ENCODE data around the gene SLC66A1. TPM values are rescaled to one million over a fixed set of nuclear protein-coding genes. Genes with fewer than 3 reads are reported as not detected.
A peak's percentile ranks its signal among the peaks of the same experiment; 100 is the strongest.
"Not testable (repeated sequence)": the region's sequence is repeated elsewhere in the genome, so short reads cannot be mapped to it uniquely, and the experiment has no call there.

SLC66A1 gene
- polyA plus RNA-seq, 2 of the 4 experiments (the other 2 are of a cell fraction): 5.6 to 12.6 TPM

GRCh38 chr1:19284881-19285280 lies 27.2 kb upstream of the SLC66A1 start:
- TF ChIP-seq NPAS2 (CRISPR knock-in tag; IDR thresholded peaks at IDR 0.05; ENCODE audit: borderline replicate concordance) (no peak), RFX5 (IDR thresholded peaks at IDR 0.05) (no peak), MAZ (IDR thresholded peaks at IDR 0.05; ENCODE audit: borderline replicate concordance, low read depth, low read length) (no peak), ELK1 (IDR thresholded peaks at IDR 0.05; ENCODE audit: low read depth, low read length) (no peak), EHF (CRISPR knock-in tag; IDR thresholded peaks at IDR 0.05) (no peak), POLR2A (IDR thresholded peaks at IDR 0.05; ENCODE audit: low read length) (no peak), PHF8 (IDR thresholded peaks at IDR 0.05; ENCODE audit: borderline replicate concordance, low read depth) (no peak), E2F6 (IDR thresholded peaks at IDR 0.05; ENCODE audit: borderline replicate concordance, low read depth) (no peak), POLR2AphosphoS2 (conservative IDR thresholded peaks at IDR 0.05; ENCODE audit: low read length) (no peak)
- FAIRE-seq (no peak), DNase-seq (ENCODE audit: low read depth in 1 of 2, low spot score in 1 of 2) (no peak), ATAC-seq (no peak)
- no peak overlapping the region for H3K4me2 ChIP-seq
- ChIA-PET POLR2A (no interaction called here), CTCF (no interaction called here)
- H3K9me3 ChIP-seq: no peaks in the 10 kb centered on the region
- 90% methylated on average over 5 of the region's 8 CpGs for WGBS (ENCODE audit: missing lambda C conversion rate)
- no peak overlapping the region for H3K4me3 ChIP-seq
- H3K4me1 ChIP-seq: no peaks in the 10 kb centered on the region
- no peak overlapping the region for H3K27ac ChIP-seq

GRCh38 chr1:19285366-19285765 lies 26.8 kb upstream of the SLC66A1 start:
- FAIRE-seq; H3K9me3 ChIP-seq; H3K27ac ChIP-seq; DNase-seq (ENCODE audit: low read depth in 1 of 2, low spot score in 1 of 2); POLR2A ChIA-PET; H3K4me1 ChIP-seq; H3K4me2 ChIP-seq; ATAC-seq; H3K4me3 ChIP-seq; CTCF ChIA-PET: not testable (repeated sequence)
- WGBS (ENCODE audit: missing lambda C conversion rate): 95% methylated on average over 3 of the region's 3 CpGs

- CTCF ChIA-PET; H3K4me1 ChIP-seq; H3K27ac ChIP-seq; FAIRE-seq; H3K9me3 ChIP-seq; H3K4me2 ChIP-seq; POLR2A ChIA-PET; H3K4me3 ChIP-seq; DNase-seq (ENCODE audit: low read depth in 1 of 2, low spot score in 1 of 2): not testable (repeated sequence)
- WGBS (ENCODE audit: missing lambda C conversion rate): no CpG with 5 or more reads among the region's 3 CpGs
- ATAC-seq: peak in 1 of 2 experiments; percentile 38; a peak in 1 of 6 replicates
These were observed 26.3 kb upstream of the SLC66A1 start for GRCh38 chr1:19285807-19286206.

GRCh38 chr1:19287436-19288185 lies 24.5 kb upstream of the SLC66A1 start:
- Histone ChIP-seq H3K27ac (no peak overlapping the region), H3K4me3 (no peak overlapping the region), H3K9me3 (0 out of 3 replicates have a peak, but pooled peaks cover under 1% of the 10 kb centered on the region), H3K4me2 (no peak overlapping the region), H3K4me1 (no peaks in the 10 kb centered on the region)
- 89% methylated on average over 7 of the region's 13 CpGs for WGBS (ENCODE audit: missing lambda C conversion rate)
- DNase-seq (ENCODE audit: low read depth in 1 of 2, low spot score in 1 of 2): no peak
- no peak for FAIRE-seq
- no peak for TF ChIP-seq CBX8 (IDR thresholded peaks at IDR 0.05)
- no peak for TF ChIP-seq HEYL (CRISPR knock-in tag; IDR thresholded peaks at IDR 0.05)
- TF ChIP-seq CBX2 (IDR thresholded peaks at IDR 0.05; ENCODE audit: borderline replicate concordance, low read depth): no peak
- TF ChIP-seq JUNB (IDR thresholded peaks at IDR 0.05): no peak
- TF ChIP-seq SMC3 (IDR thresholded peaks at IDR 0.05): no peak
- no peak for TF ChIP-seq NPAS2 (CRISPR knock-in tag; IDR thresholded peaks at IDR 0.05; ENCODE audit: borderline replicate concordance)
- TF ChIP-seq HOXA7 (CRISPR knock-in tag; IDR thresholded peaks at IDR 0.05): no peak
- no peak for TF ChIP-seq MAFK (IDR thresholded peaks at IDR 0.05; ENCODE audit: partially characterized antibody)
- CTCF ChIA-PET: no interaction called here
- POLR2A ChIA-PET: no interaction called here
- ATAC-seq: no peak; a peak in 1 of 6 replicates

GRCh38 chr1:19288324-19289241 lies 23.5 kb upstream of the SLC66A1 start, which contains the start of gene AKR7A3:
TSS of gene AKR7A3 (minus strand) at chr1:19288770. CDS start at chr1:19288709, 61 bp downstream.
- DNase-seq (ENCODE audit: low read depth in 1 of 2, low spot score in 1 of 2); CTCF ChIA-PET; H3K9me3 ChIP-seq; H3K4me3 ChIP-seq; POLR2A ChIA-PET; FAIRE-seq; H3K4me1 ChIP-seq; H3K27ac ChIP-seq: not testable (repeated sequence)
- 76% methylated on average over 27 of the region's 82 CpGs for WGBS (ENCODE audit: missing lambda C conversion rate)
- 0 out of 3 replicates have a peak within 1 kb of the TSS, but pooled peaks have one; percentile 14 for H3K4me2 ChIP-seq
- ATAC-seq: peak in 1 of 2 experiments; percentile 71; a peak in 3 of 6 replicates

Data from A549 (cell line).